ENCODE data around the gene CCDC40.
"Not testable (repeated sequence)": the region's sequence is repeated elsewhere in the genome, so short reads cannot be mapped to it uniquely, and the experiment has no call there.

The CCDC40 gene

GRCh38 chr17:80036715-80037477 lies 454 bp downstream of the CCDC40 start:
- Histone ChIP-seq H3K27ac (peak overlapping the region in 9 of 11 experiments; percentile 65 to 86 (median 79); a peak in 16 of 22 replicates), H4K20me1 (peaks cover 8 to 39% (median 21%) of the 10 kb centered on the region in 11 experiments; a peak in 16 of 22 replicates), H3K4me3 (peak overlapping the region; percentile 68 to 84 (median 78)), H3K9ac (peak overlapping the region; percentile 56 to 91 (median 85)), H3K36me3 (no peaks in the 10 kb centered on the region), H3K9me3 (replicated peaks in 1 of 11) (peaks cover 0 to 5% (median 0%) of the 10 kb centered on the region in 11 experiments; a peak in 4 of 22 replicates), H3K4me1 (peaks cover 14 to 45% (median 26%) of the 10 kb centered on the region in 10 experiments), H3K27me3 (peaks cover 27 to 71% (median 58%) of the 10 kb centered on the region in 11 experiments), H3K4me2 (peak overlapping the region; percentile 91 to 100 (median 99))
- TF ChIP-seq Cebpa-rat (IDR thresholded peaks at IDR 0.05): no peak

DNA sequence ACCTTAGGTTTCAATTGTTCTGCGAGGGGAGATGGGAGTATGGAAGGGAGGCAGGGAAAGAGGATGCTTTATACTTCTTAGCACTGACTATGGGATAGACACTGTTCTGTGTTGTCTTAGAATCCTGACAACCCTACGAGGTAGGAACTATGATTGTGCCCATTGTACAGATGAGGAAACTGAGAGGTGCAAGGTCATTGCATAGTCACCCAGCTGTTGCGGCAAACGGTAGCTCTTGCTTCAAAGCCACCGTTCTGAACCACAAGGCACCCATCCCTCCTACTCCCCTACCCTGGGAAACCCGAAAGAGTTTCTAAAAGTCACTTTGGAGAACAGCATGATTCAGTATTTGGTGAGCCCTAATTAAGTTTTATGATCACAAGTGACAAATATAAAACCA lies 7.5 kb downstream of the CCDC40 start:
- Histone ChIP-seq H3K27ac (no peak overlapping the region), H3K4me3 (no peak overlapping the region), H3K4me1 (no peaks in the 10 kb centered on the region), H4K20me1 (no peaks in the 10 kb centered on the region), H3K27me3 (peaks cover 0 to 8% (median under 1%) of the 10 kb centered on the region in 11 experiments; a peak in 6 of 22 replicates), H3K9me3 (replicated peaks in 1 of 11) (peaks cover 0 to 10% (median 7%) of the 10 kb centered on the region in 11 experiments; a peak in 10 of 22 replicates), H3K9ac (no peak overlapping the region), H3K36me3 (no peaks in the 10 kb centered on the region), H3K4me2 (no peak overlapping the region)
- no peak for TF ChIP-seq Cebpa-rat (IDR thresholded peaks at IDR 0.05)

GRCh38 chr17:80045703-80046102 lies 9.3 kb downstream of the CCDC40 start:
- H3K4me2 ChIP-seq: no peak overlapping the region
- no peak overlapping the region for H3K4me3 ChIP-seq
- H3K9me3 ChIP-seq (replicated peaks in 1 of 11): peaks cover 0 to 10% (median 7%) of the 10 kb centered on the region in 11 experiments; a peak in 10 of 22 replicates
- H3K27me3 ChIP-seq: no peaks in the 10 kb centered on the region
- no peak overlapping the region for H3K27ac ChIP-seq
- no peak overlapping the region for H3K9ac ChIP-seq
- no peaks in the 10 kb centered on the region for H3K36me3 ChIP-seq
- H3K4me1 ChIP-seq: no peaks in the 10 kb centered on the region
- H4K20me1 ChIP-seq: no peaks in the 10 kb centered on the region
- TF ChIP-seq Cebpa-rat (IDR thresholded peaks at IDR 0.05): no peak

- not testable (repeated sequence) for H3K4me1 ChIP-seq; H3K36me3 ChIP-seq; H3K27ac ChIP-seq; H3K4me3 ChIP-seq; H3K9me3 ChIP-seq (replicated peaks in 1 of 11); H3K4me2 ChIP-seq; H4K20me1 ChIP-seq; H3K27me3 ChIP-seq; H3K9ac ChIP-seq
Observed at GRCh38 chr17:80046709-80047108, 10.3 kb downstream of the CCDC40 start.

DNA sequence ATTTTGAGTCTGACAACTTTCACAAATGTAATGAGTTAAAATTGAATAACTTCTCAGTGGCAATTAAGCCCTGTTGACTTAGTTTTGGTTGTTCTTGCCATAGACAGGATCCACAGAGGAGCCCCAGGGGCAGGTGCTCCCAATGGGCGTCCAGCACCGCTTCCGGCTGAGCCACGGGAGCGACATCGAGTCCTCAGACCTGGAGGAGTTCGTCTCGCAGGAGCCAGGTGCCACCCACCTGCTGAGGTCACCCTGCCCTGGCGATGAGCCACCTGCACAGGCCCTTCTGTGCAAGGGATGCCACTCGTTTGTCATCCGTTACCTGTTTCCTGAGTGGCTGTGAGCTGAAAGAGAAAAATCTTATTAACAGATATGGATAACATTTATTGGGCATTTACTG lies 10.7 kb downstream of the CCDC40 start:
- peaks cover 0 to 7% (median 4%) of the 10 kb centered on the region in 10 experiments; a peak in 10 of 20 replicates for H3K4me1 ChIP-seq
- no peaks in the 10 kb centered on the region for H3K27me3 ChIP-seq
- no peak overlapping the region for H3K4me3 ChIP-seq
- H3K9me3 ChIP-seq (replicated peaks in 1 of 11): peaks cover 0 to 6% (median 2%) of the 10 kb centered on the region in 11 experiments; a peak in 8 of 22 replicates
- H3K36me3 ChIP-seq: no peaks in the 10 kb centered on the region
- no peak for TF ChIP-seq Cebpa-rat (IDR thresholded peaks at IDR 0.05)
- H4K20me1 ChIP-seq: no peaks in the 10 kb centered on the region
- no peak overlapping the region for H3K9ac ChIP-seq
- H3K27ac ChIP-seq: no peak overlapping the region
- no peak overlapping the region for H3K4me2 ChIP-seq

GRCh38 chr17:80049986-80050385 lies 13.5 kb downstream of the CCDC40 start:
- Histone ChIP-seq H3K4me3 (no peak overlapping the region), H3K27ac (no peak overlapping the region), H3K9me3 (replicated peaks in 1 of 11) (no peaks in the 10 kb centered on the region), H3K36me3 (no peaks in the 10 kb centered on the region), H3K4me2 (no peak overlapping the region), H3K27me3 (no peaks in the 10 kb centered on the region), H4K20me1 (no peaks in the 10 kb centered on the region), H3K4me1 (peaks cover 0 to 16% (median 10%) of the 10 kb centered on the region in 10 experiments; a peak in 12 of 20 replicates), H3K9ac (no peak overlapping the region)
- no peak for TF ChIP-seq Cebpa-rat (IDR thresholded peaks at IDR 0.05)

- H3K4me1 ChIP-seq: peaks cover 0 to 16% (median 10%) of the 10 kb centered on the region in 10 experiments; a peak in 12 of 20 replicates
- no peak for TF ChIP-seq Cebpa-rat (IDR thresholded peaks at IDR 0.05)
- H3K27ac ChIP-seq: no peak overlapping the region
- no peak overlapping the region for H3K4me3 ChIP-seq
- no peaks in the 10 kb centered on the region for H3K36me3 ChIP-seq
- no peaks in the 10 kb centered on the region for H3K27me3 ChIP-seq
- H4K20me1 ChIP-seq: no peaks in the 10 kb centered on the region
- H3K9me3 ChIP-seq (replicated peaks in 1 of 11): no peaks in the 10 kb centered on the region
- H3K9ac ChIP-seq: no peak overlapping the region
- no peak overlapping the region for H3K4me2 ChIP-seq
Observed at GRCh38 chr17:80050706-80051105, 14.3 kb downstream of the CCDC40 start.

- H3K4me3 ChIP-seq: no peak overlapping the region
- H3K4me1 ChIP-seq: peaks cover 0 to 16% (median 10%) of the 10 kb centered on the region in 10 experiments; a peak in 12 of 20 replicates
- H3K36me3 ChIP-seq: no peaks in the 10 kb centered on the region
- TF ChIP-seq Cebpa-rat (IDR thresholded peaks at IDR 0.05): no peak
- H3K27ac ChIP-seq: no peak overlapping the region
- no peak overlapping the region for H3K9ac ChIP-seq
- no peaks in the 10 kb centered on the region for H4K20me1 ChIP-seq
- no peaks in the 10 kb centered on the region for H3K9me3 ChIP-seq (replicated peaks in 1 of 11)
- peak overlapping the region in 8 of 11 experiments; percentile 11 to 59 (median 48); a peak in 12 of 22 replicates for H3K4me2 ChIP-seq
- no peaks in the 10 kb centered on the region for H3K27me3 ChIP-seq
Observed at GRCh38 chr17:80051681-80052080, 15.2 kb downstream of the CCDC40 start.

GRCh38 chr17:80053102-80053501 lies 16.7 kb downstream of the CCDC40 start:
- no peaks in the 10 kb centered on the region for H3K27me3 ChIP-seq
- H3K36me3 ChIP-seq: no peaks in the 10 kb centered on the region
- no peaks in the 10 kb centered on the region for H4K20me1 ChIP-seq
- peak overlapping the region in 4 of 11 experiments; percentile 11 to 59 (median 53); a peak in 4 of 22 replicates for H3K4me2 ChIP-seq
- no peak overlapping the region for H3K4me3 ChIP-seq
- peaks cover 0 to 20% (median 10%) of the 10 kb centered on the region in 10 experiments; a peak in 12 of 20 replicates for H3K4me1 ChIP-seq
- TF ChIP-seq Cebpa-rat (IDR thresholded peaks at IDR 0.05): no peak
- H3K27ac ChIP-seq: no peak overlapping the region
- H3K9ac ChIP-seq: no peak overlapping the region
- H3K9me3 ChIP-seq (replicated peaks in 1 of 11): no peaks in the 10 kb centered on the region

All from BLaER1 treated with 17β-estradiol and CSF1 and Interleukin-3, amounts not matched to agents 10 nM and 100 nM (cell line).